Lung (tissue), 12 donors: ENCODE measurements around the gene HNRNPR. TPM values are rescaled to one million over a fixed set of nuclear protein-coding genes. Genes with fewer than 3 reads are reported as not detected.

ENCODE experiments used
- ATAC-seq: fragments of 200-7000 bp; cut with Tn5 transposase; one replicate; pipeline ENCODE4 v1.9.1; 2020; ENCODE audit warnings: moderate number of reproducible peaks; ENCODE audit not compliant: insufficient read depth, low FRiP score
- DNase-seq, 3 donors: peaks; one replicate each; pipeline ENCODE4 v3.0.0-alpha.2; 2013 to 2017
- H3K27ac ChIP-seq, 2 donors: one replicate each; pipeline ENCODE4 v1.5.1; 2013; ENCODE audit warnings: mild to moderate bottlenecking in 2 of 2, moderate library complexity in 2 of 2, control low read depth in 1 of 2, inconsistent platforms in 1 of 2, low read depth in 1 of 2, low read length in 1 of 2
- H3K27me3 ChIP-seq, 3 donors: one replicate each; pipeline ENCODE4 v1.5.1; 2013; ENCODE audit warnings: low read length in 2 of 3; ENCODE audit not compliant: control insufficient read depth in 3 of 3, insufficient read depth in 3 of 3
- H3K36me3 ChIP-seq, 4 donors: one replicate each; pipeline ENCODE4 v1.5.1; 2013; ENCODE audit warnings: low read length in 4 of 4, mild to moderate bottlenecking in 1 of 4, moderate library complexity in 1 of 4; ENCODE audit not compliant: control insufficient read depth in 4 of 4, insufficient read depth in 4 of 4
- H3K4me1 ChIP-seq, 5 donors: one replicate each; pipeline ENCODE4 v1.5.1; 2013; ENCODE audit warnings: low read length in 5 of 5, mild to moderate bottlenecking in 2 of 5, moderate library complexity in 1 of 5; ENCODE audit not compliant: control insufficient read depth in 5 of 5, insufficient read depth in 5 of 5
- H3K4me3 ChIP-seq: one replicate; pipeline ENCODE4 v1.5.1; 2013; ENCODE audit warnings: mild to moderate bottlenecking, control low read depth, moderate library complexity
- H3K9ac ChIP-seq, 2 donors: one replicate each; pipeline ENCODE4 v1.5.1; 2013; ENCODE audit warnings: low read length in 2 of 2, control low read depth in 1 of 2; ENCODE audit not compliant: insufficient read depth in 1 of 2
- H3K9me3 ChIP-seq, 4 donors: one replicate each; pipeline ENCODE4 v1.5.1; 2013; ENCODE audit warnings: low read length in 3 of 4, mild to moderate bottlenecking in 1 of 4, moderate library complexity in 1 of 4; ENCODE audit not compliant: control insufficient read depth in 4 of 4, insufficient read depth in 3 of 4
- CTCF ChIP-seq: IDR thresholded peaks from 2 replicates; pipeline ENCODE4 v1.5.1; 2012; ENCODE audit warnings: mild to moderate bottlenecking; ENCODE audit errors: control extremely low read depth, extremely low read depth
- whole genome bisulfite sequencing, 2 donors: extraction: QIAGEN DNeasy Blood & Tissue Kit; methylation state at CpG; one replicate each; pipeline ENCODE4 v1.1.7; 2013; 5-methylcytosine and 5-hydroxymethylcytosine counted together
- polyA plus RNA-seq, 2 donors: library from polyadenylated mRNA; stranded (reverse); fragments of 200-250 nt; gene quantifications; one replicate each; pipeline ENCODE4 v1.2.1, GENCODE V29; 2013
- total RNA-seq, 2 donors: library from RNA; depleted of rRNA in 1 of 2; stranded (reverse); fragments of >200 nt in 1 of 2; gene quantifications; one replicate each; pipeline ENCODE4 v1.2.1, GENCODE V29; 2014 to 2021
- donor health status: control.
- donor health status: control.
- donor health status: Bipolar disorder and iron deficiency.
- donor health status: healthy.
- donor health status: DM: yes; HTN: yes; CAD: no.

HNRNPR gene
- total and polyA plus RNA-seq, 4 donors = 54.2 to 147 (median 94.9) TPM

GRCh38 chr1:23283667-23284602, 60.1 kb downstream of the HNRNPR start:
- peak; percentile 35 for ATAC-seq
- Histone ChIP-seq H3K9me3 (no peaks in the 10 kb centered on the region), H3K36me3 (peaks cover 7 to 21% (median 18%) of the 10 kb centered on the region in 4 donors), H3K27ac (no peak overlapping the region), H3K27me3 (no peaks in the 10 kb centered on the region), H3K9ac (no peak overlapping the region), H3K4me3 (no peak overlapping the region), H3K4me1 (peaks cover 0 to 4% (median 2%) of the 10 kb centered on the region in 5 donors)
- TF ChIP-seq CTCF = no peak
- WGBS, 2 donors = 75 to 84% methylated on average over 4 of the region's 4 CpGs
- DNase-seq = peak in 2 of 3 donors; percentile 31 to 61

GRCh38 chr1:23282957-23283356, 61.1 kb downstream of the HNRNPR start:
- H3K9ac ChIP-seq = no peak overlapping the region
- H3K36me3 ChIP-seq = peaks cover 7 to 21% (median 16%) of the 10 kb centered on the region in 4 donors
- ATAC-seq = peak; percentile 29
- DNase-seq = no peak
- H3K4me3 ChIP-seq = no peak overlapping the region
- no peak overlapping the region for H3K27ac ChIP-seq
- H3K9me3 ChIP-seq = no peaks in the 10 kb centered on the region
- H3K27me3 ChIP-seq = no peaks in the 10 kb centered on the region
- peaks cover 0 to 4% (median 2%) of the 10 kb centered on the region in 5 donors for H3K4me1 ChIP-seq
- 41 to 45% methylated on average over 5 of the region's 5 CpGs for WGBS, 2 donors
- TF ChIP-seq CTCF = no peak

DNA sequence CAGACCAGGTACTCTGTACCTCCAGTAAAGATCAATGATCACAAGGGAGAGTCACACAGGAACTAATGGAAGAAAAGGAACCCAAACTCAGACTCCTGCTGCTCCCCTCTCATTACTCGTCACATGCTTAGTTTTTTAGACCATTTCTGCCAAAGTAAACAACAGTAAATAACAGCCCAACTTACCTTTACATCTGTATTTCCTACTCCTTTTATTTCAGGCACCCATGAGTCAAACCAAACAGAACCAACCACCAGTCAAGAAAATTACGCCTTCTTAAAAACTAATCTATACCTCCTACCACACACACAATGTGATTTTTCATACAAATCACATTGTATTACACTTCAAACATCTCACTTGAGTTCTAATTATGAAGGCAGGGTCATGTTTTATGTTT, 65.4 kb downstream of the HNRNPR start:
- H3K9ac ChIP-seq = no peak overlapping the region
- peaks cover 0 to under 1% (median 0%) of the 10 kb centered on the region in 5 donors for H3K4me1 ChIP-seq
- ATAC-seq (no peak), DNase-seq (no peak)
- no peak overlapping the region for H3K4me3 ChIP-seq
- no peak overlapping the region for H3K27ac ChIP-seq
- no peaks in the 10 kb centered on the region for H3K9me3 ChIP-seq
- no peaks in the 10 kb centered on the region for H3K27me3 ChIP-seq
- H3K36me3 ChIP-seq = peaks cover 3 to 18% (median 12%) of the 10 kb centered on the region in 4 donors
- WGBS, 2 donors = 73 to 91% methylated on average over 2 of the region's 2 CpGs
- no peak for TF ChIP-seq CTCF
